SU-DHL-6 (cell line): ENCODE results near the gene DIS3L2.

Experiments
- CTCF ChIP-seq: fragments of 200-600 bp; sonication (generic); IDR thresholded peaks from one replicate; pipeline ENCODE4 v1.5.1; 2017; ENCODE audit warnings: antibody characterized with exemption, mild to moderate bottlenecking, low read length, moderate library complexity; ENCODE audit not compliant: insufficient read depth, poor library complexity, severe bottlenecking
- EZH2phosphoT487 ChIP-seq: fragments of 200-600 bp; sonication (generic), shearing (Covaris generic); conservative IDR thresholded peaks from 2 replicates; pipeline ENCODE4 v1.6.1; 2018; ENCODE audit warnings: mild to moderate bottlenecking, antibody characterized with exemption, low read length, moderate library complexity, mixed read lengths

GRCh38 chr2:232300894-232301387, 339.4 kb downstream of the DIS3L2 start:
- TF ChIP-seq CTCF: no peak
- TF ChIP-seq EZH2phosphoT487: no peak
